Adrenal gland (tissue), 12 donors: ENCODE data around the gene POLE. TPM values are rescaled to one million over a fixed set of nuclear protein-coding genes. Genes with fewer than 3 reads are reported as not detected.

Experiments used
- DNase-seq, 7 donors: peaks; one replicate each; pipeline ENCODE4 v3.0.0-alpha.2; 2019 to 2020
- H3K27ac ChIP-seq, 5 donors: fragments of 200-600 bp; sonication (generic) in 4 of 5; 1 replicate in 3 of 5; 2 replicates in 2 of 5; pipeline versions ENCODE4 v1.5.1 to v1.8.0; 2016 to 2020; ENCODE audit warnings: mild to moderate bottlenecking in 1 of 5
- H3K27me3 ChIP-seq: fragments of 200-600 bp; 2 replicates; pipeline ENCODE4 v1.8.0; 2021
- H3K36me3 ChIP-seq, 2 donors: fragments of 200-600 bp; replicated peaks in 1 of 2; 1 replicate in 1 of 2; 2 replicates in 1 of 2; pipeline versions ENCODE4 v1.5.1 to v1.8.0; 2018 to 2022
- H3K4me1 ChIP-seq, 2 donors: fragments of 200-600 bp; replicated peaks in 1 of 2; 1 replicate in 1 of 2; 2 replicates in 1 of 2; pipeline versions ENCODE4 v1.5.1 to v1.8.0; 2018 to 2021
- H3K4me3 ChIP-seq, 4 donors: fragments of 200-600 bp; sonication (generic) in 3 of 4; one replicate each; pipeline ENCODE4 v1.5.1; 2016 to 2018
- H3K9me3 ChIP-seq, 3 donors: fragments of 200-600 bp; sonication (generic) in 1 of 3; replicated peaks in 1 of 3; 1 replicate in 2 of 3; 2 replicates in 1 of 3; pipeline versions ENCODE4 v1.5.1 to v1.8.0; 2016 to 2021
- CTCF ChIP-seq, 6 experiments: fragments of 450-650 bp in 4 of 6; fragments of 200-600 bp in 2 of 6; sonication (generic) in 1 of 6; IDR thresholded peaks; 1 replicate in 5 of 6; 2 replicates in 1 of 6; pipeline versions ENCODE4 v1.5.1 to v1.8.0; 2016 to 2021; ENCODE audit warnings: antibody characterized with exemption in 6 of 6, mild to moderate bottlenecking in 2 of 6, moderate library complexity in 1 of 6
- POLR2A ChIP-seq, 2 donors: fragments of 450-650 bp; IDR thresholded peaks; one replicate each; pipeline ENCODE4 v1.6.1; 2017; ENCODE audit warnings: antibody characterized with exemption in 2 of 2, mild to moderate bottlenecking in 2 of 2, moderate library complexity in 1 of 2
- WGBS, 4 donors: extraction: QIAGEN DNeasy Blood & Tissue Kit in 2 of 4; methylation state at CpG; one replicate each; pipeline versions ENCODE4 v1.1.5 to v1.1.7; 2013 to 2017; 5-methylcytosine and 5-hydroxymethylcytosine counted together
- intact Hi-C, 2 donors: fragments of 100-400 bp; cut with DNase I; formaldehyde crosslinking; loops; one replicate each; pipeline versions ENCODE4 v1.14.1 to v1.15.0; 2022 to 2023
- polyA plus RNA-seq, 3 donors: library from polyadenylated mRNA; stranded (reverse); fragments of 200-250 nt in 2 of 3; fragments of 350-450 nt in 1 of 3; fragmentation: Illumina TruSeq in 1 of 3; extraction: RNeasy Lipid Tissue Mini Kit (QIAGEN cat#74804) in 1 of 3; gene quantifications; one replicate each; pipeline ENCODE4 v1.2.3, GENCODE V29; 2013 to 2014
- total RNA-seq, 9 donors: library from RNA; depleted of rRNA in 4 of 9; stranded (reverse); fragments of >200 nt in 4 of 9; fragments of 120-200 nt in 1 of 9; fragmentation: NEBNext Ultra II Directional in 1 of 9; extraction: Animal tissue kit (Norgen Biotek cat#: 25700) in 1 of 9; gene quantifications; one replicate each; pipeline versions ENCODE4 v1.1.0 to v1.2.4, GENCODE V29; 2013 to 2023
- donor health status: healthy with polysubstance abuse.
- donor health status: Bipolar disorder and iron deficiency.
- donor health status: DM: yes; HTN: yes; CAD: no.
- donor health status: DM: no; HTN: no; CAD: no.
- donor health status: DM: no; HTN: no; CAD: no.
- donor health status: DM: yes; HTN: yes; CAD: no.

The POLE gene
- total and polyA plus RNA-seq, 12 donors, result 4.0 to 43.2 (median 16.1) TPM

DNA sequence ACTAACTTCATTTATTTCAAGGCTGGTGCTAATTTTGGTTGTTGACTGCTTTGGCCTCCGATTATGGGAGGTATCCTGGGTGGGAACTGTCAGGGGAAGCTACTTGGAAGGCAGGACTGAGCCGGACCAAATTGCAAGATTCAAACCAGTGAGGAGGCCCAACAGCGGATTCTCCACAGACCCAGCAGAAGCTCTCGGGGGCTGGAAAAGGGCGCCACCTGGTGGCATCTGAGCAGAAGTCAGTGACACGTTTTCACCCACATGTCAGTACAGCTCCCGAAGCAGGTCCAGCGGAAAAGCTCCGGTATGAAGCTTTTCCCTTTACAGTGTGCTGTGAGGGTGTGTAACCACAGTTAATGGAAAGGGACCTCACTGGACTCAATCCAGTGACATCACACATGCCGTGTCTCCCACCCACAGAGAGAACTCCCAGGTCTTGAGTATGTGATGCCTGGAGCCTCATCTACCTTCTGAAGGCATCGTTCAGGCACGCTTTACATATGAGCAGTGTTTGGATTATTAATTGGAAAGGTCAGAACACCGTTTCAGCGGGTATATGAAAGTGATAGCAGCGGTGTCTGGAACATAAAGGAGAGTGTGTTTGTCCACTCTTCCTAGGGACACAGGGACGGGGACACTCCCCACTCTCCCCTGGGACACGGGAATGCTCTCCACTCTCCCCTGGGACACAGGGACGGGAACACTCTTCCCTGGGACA is 72.1 kb downstream of the POLE start:
- peaks cover 0 to 3% of the 10 kb centered on the region in 2 donors for H3K4me1 ChIP-seq
- H3K27me3 ChIP-seq, result peaks cover 50% of the 10 kb centered on the region
- no peaks in the 10 kb centered on the region for H3K36me3 ChIP-seq
- TF ChIP-seq CTCF (IDR thresholded peaks at IDR 0.05), result peak; percentile 83 to 91 (median 88)
- no peak for TF ChIP-seq POLR2A (IDR thresholded peaks at IDR 0.05)
- intact Hi-C loops, result loop anchor here (10.0 kb wide), 2 partner anchors 200 to 460 kb away; no protein-coding TSS in a partner anchor
- H3K4me3 ChIP-seq, result no peak overlapping the region
- 26 to 31% (median 28%) methylated on average over 17 to 18 of the region's 18 CpGs for WGBS, 4 donors
- no peak overlapping the region for H3K27ac ChIP-seq
- H3K9me3 ChIP-seq, result no peaks in the 10 kb centered on the region
- DNase-seq, result peak; percentile 73 to 90 (median 88)

DNA sequence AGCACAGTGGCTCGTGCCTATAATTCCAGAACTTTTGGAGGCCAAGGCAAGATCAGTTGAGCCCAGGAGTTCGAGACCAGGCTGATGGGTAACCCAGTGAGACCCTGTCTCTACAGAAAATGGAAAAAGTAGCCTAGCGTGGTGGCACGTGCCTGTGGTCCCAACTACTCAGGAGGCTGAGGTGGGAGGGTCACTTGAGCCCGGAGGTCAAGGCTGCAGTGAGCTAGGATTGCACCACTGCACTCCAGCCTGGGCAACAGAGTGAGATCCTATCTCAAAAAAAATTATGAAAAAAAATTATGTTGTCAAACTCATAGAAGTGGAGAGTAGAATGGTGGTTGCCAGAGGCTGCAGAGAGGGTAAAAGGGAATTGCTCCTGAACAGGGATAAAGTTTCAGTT is 73.1 kb downstream of the POLE start:
- Histone ChIP-seq H3K9me3 (no peaks in the 10 kb centered on the region), H3K27me3 (peaks cover 42% of the 10 kb centered on the region), H3K4me1 (peaks cover 0 to 3% of the 10 kb centered on the region in 2 donors), H3K36me3 (no peaks in the 10 kb centered on the region), H3K4me3 (no peak overlapping the region), H3K27ac (no peak overlapping the region)
- no peak for TF ChIP-seq CTCF (IDR thresholded peaks at IDR 0.05)
- no peak for TF ChIP-seq POLR2A (IDR thresholded peaks at IDR 0.05)
- intact Hi-C loops, result loop anchor here (10.0 kb wide), 2 partner anchors 199 to 459 kb away; no protein-coding TSS in a partner anchor
- no peak for DNase-seq
- WGBS, 4 donors, result 72 to 87% (median 73%) methylated on average over 5 of the region's 5 CpGs

- H3K4me1 ChIP-seq, result no peaks in the 10 kb centered on the region
- 85 to 91% (median 89%) methylated on average over 8 to 10 of the region's 10 CpGs for WGBS, 4 donors
- intact Hi-C loops, result loop anchor here (2.0 to 10.0 kb wide), 3 partner anchors 197 to 457 kb away; no protein-coding TSS in a partner anchor
- no peak overlapping the region for H3K27ac ChIP-seq
- DNase-seq, result no peak
- H3K27me3 ChIP-seq, result peaks cover 31% of the 10 kb centered on the region
- no peak overlapping the region for H3K4me3 ChIP-seq
- no peak for TF ChIP-seq POLR2A (IDR thresholded peaks at IDR 0.05)
- no peaks in the 10 kb centered on the region for H3K36me3 ChIP-seq
- H3K9me3 ChIP-seq, result no peaks in the 10 kb centered on the region
These were observed 75.5 kb downstream of the POLE start for GRCh38 chr12:132611620-132612019.

GRCh38 chr12:132610866-132611602 is 76.1 kb downstream of the POLE start:
- peaks cover 28% of the 10 kb centered on the region for H3K27me3 ChIP-seq
- intact Hi-C loops, result loop anchor here (10.0 kb wide), 2 partner anchors 196 to 456 kb away; no protein-coding TSS in a partner anchor

More at GRCh38 chr12:132610866-132611602, 76.1 kb downstream of the POLE start:
- no peak for DNase-seq
- Histone ChIP-seq H3K9me3 (no peaks in the 10 kb centered on the region), H3K36me3 (no peaks in the 10 kb centered on the region), H3K4me1 (no peaks in the 10 kb centered on the region), H3K27ac (no peak overlapping the region), H3K4me3 (no peak overlapping the region)
- WGBS, 4 donors, result 68 to 82% (median 76%) methylated on average over 18 to 33 of the region's 33 CpGs
- TF ChIP-seq POLR2A (IDR thresholded peaks at IDR 0.05), result no peak
- TF ChIP-seq CTCF (IDR thresholded peaks at IDR 0.05), result no peak
